Measurements from ENCODE around the gene ACCS. TPM values are rescaled to one million over a fixed set of nuclear protein-coding genes. Genes with fewer than 3 reads are reported as not detected.

ACCS gene
- total and polyA plus RNA-seq, 2 donors (not counting 3 experiments of a cell fraction or from before 2014, with no cell fraction given) = 8.6 to 22.7 TPM

DNA sequence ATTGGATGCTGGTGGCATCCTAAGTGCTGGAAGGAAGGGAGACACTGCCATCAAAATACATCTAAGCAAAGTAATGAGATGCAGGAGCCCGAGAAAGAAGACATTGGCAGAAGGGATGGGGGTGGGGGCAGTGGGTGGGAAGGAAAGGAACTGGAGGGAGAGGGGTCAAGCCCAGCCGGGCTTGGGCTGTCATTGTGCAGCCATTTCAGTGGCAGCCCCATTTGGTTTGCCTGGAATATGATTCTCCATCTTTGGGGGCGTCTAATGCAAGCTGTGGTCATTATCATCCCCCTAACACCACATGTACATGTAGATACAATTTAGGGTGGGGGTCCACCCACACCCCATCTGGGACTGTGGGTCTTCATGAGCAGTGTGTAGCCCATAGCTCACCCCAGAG is 32.2 kb upstream of the ACCS start:
- dilution Hi-C loops (cut with MboI; ENCODE audit: extremely low pct_ligation_motif_present, low sequenced_read_pairs) (no loop called here), intact Hi-C loops (cut with micrococcal nuclease) (no loop called here)
- Histone ChIP-seq H3K27me3 (ENCODE audit: control insufficient read depth in 2 of 2, insufficient read depth in 2 of 2, low read length in 2 of 2) (peaks cover 8 to 9% of the 10 kb centered on the region in 2 experiments), H3K9me1 (replicated peaks; ENCODE audit: control insufficient read depth, extremely low read depth, insufficient read depth, low read length) (no peaks in the 10 kb centered on the region), H3K27ac (ENCODE audit: insufficient read depth, low read depth, low read length) (no peak overlapping the region), H2AFZ (ENCODE audit: low read depth, low read length) (no peak overlapping the region), H3K4me3 (replicated peaks in 1 of 3; ENCODE audit: insufficient read depth in 1 of 3, low read depth in 1 of 3, low read length in 3 of 3) (no peak overlapping the region), H3K4me1 (ENCODE audit: control insufficient read depth, extremely low read depth, insufficient read depth, low read length) (no peaks in the 10 kb centered on the region), H3K9ac (replicated peaks; ENCODE audit: extremely low read depth, insufficient read depth, low read length) (no peak overlapping the region), H3K4me2 (ENCODE audit: insufficient read depth, low read length) (no peak overlapping the region), H3K9me3 (replicated peaks; ENCODE audit: control insufficient read depth, insufficient read depth, low read length) (no peaks in the 10 kb centered on the region), H3K36me3 (ENCODE audit: control insufficient read depth in 2 of 2, extremely low read depth in 1 of 2, insufficient read depth in 2 of 2, low read length in 2 of 2) (no peaks in the 10 kb centered on the region), H4K20me1 (replicated peaks; ENCODE audit: control insufficient read depth, extremely low read depth, insufficient read depth, low read length) (no peaks in the 10 kb centered on the region), H3K79me2 (ENCODE audit: control insufficient read depth, insufficient read depth, low read length) (no peaks in the 10 kb centered on the region)
- FAIRE-seq (no peak), DNase-seq (ENCODE audit: low read depth, low spot score) (no peak)
- no TSS peak for BruUV-seq (replicated peaks)
- TF ChIP-seq, protein P1, sequence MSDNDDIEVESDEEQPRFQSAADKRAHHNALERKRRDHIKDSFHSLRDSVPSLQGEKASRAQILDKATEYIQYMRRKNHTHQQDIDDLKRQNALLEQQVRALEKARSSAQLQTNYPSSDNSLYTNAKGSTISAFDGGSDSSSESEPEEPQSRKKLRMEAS (IDR thresholded peaks at IDR 0.05; ENCODE audit: insufficient read depth, insufficient read length) = no peak
- TF ChIP-seq MYC (IDR thresholded peaks at IDR 0.05; ENCODE audit: low read depth, low read length) (no peak), POLR2AphosphoS5 (IDR thresholded peaks at IDR 0.05; ENCODE audit: insufficient read depth, low read depth, low read length) (no peak), JUN (IDR thresholded peaks at IDR 0.05; ENCODE audit: borderline replicate concordance, insufficient read depth, insufficient read length, low read depth) (no peak), POLR2A (IDR thresholded peaks at IDR 0.05; ENCODE audit: low read depth, low read length) (no peak), FOS (IDR thresholded peaks at IDR 0.05; ENCODE audit: borderline replicate concordance, insufficient read depth, low read length) (no peak), GATA2 (IDR thresholded peaks at IDR 0.05; ENCODE audit: insufficient read depth, insufficient read length, low read depth, low read length) (no peak), EZH2 (IDR thresholded peaks at IDR 0.05; ENCODE audit: borderline replicate concordance, low read depth, low read length, severe bottlenecking) (no peak)
- TF ChIP-seq, protein P2, sequence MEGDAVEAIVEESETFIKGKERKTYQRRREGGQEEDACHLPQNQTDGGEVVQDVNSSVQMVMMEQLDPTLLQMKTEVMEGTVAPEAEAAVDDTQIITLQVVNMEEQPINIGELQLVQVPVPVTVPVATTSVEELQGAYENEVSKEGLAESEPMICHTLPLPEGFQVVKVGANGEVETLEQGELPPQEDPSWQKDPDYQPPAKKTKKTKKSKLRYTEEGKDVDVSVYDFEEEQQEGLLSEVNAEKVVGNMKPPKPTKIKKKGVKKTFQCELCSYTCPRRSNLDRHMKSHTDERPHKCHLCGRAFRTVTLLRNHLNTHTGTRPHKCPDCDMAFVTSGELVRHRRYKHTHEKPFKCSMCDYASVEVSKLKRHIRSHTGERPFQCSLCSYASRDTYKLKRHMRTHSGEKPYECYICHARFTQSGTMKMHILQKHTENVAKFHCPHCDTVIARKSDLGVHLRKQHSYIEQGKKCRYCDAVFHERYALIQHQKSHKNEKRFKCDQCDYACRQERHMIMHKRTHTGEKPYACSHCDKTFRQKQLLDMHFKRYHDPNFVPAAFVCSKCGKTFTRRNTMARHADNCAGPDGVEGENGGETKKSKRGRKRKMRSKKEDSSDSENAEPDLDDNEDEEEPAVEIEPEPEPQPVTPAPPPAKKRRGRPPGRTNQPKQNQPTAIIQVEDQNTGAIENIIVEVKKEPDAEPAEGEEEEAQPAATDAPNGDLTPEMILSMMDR (IDR thresholded peaks at IDR 0.05; ENCODE audit: extremely low read depth in 1 of 2, insufficient read depth in 1 of 2, low read depth in 1 of 2, low read length in 2 of 2) = no peak
- CTCF ChIA-PET = interaction anchor here (0.8 to 11.7 kb wide), 3 partner anchors 9 to 144 kb away, joined by 3 to 161 read pairs (median 3); no protein-coding TSS in a partner anchor
- POLR2A ChIA-PET = no interaction called here
